HG03439 (cell line): ENCODE results near the gene KRT80.

Experiments used
- ATAC-seq: cut with Tn5 transposase; IDR thresholded peaks from one replicate; pipeline ENCODE4 v1.9.1; 2021; ENCODE audit warnings: mild to moderate bottlenecking, moderate library complexity; ENCODE audit not compliant: unreplicated experiment

The KRT80 gene

GRCh38 chr12:52199294-52199919 is 7.6 kb upstream of the KRT80 start:
- ATAC-seq, result no peak

DNA sequence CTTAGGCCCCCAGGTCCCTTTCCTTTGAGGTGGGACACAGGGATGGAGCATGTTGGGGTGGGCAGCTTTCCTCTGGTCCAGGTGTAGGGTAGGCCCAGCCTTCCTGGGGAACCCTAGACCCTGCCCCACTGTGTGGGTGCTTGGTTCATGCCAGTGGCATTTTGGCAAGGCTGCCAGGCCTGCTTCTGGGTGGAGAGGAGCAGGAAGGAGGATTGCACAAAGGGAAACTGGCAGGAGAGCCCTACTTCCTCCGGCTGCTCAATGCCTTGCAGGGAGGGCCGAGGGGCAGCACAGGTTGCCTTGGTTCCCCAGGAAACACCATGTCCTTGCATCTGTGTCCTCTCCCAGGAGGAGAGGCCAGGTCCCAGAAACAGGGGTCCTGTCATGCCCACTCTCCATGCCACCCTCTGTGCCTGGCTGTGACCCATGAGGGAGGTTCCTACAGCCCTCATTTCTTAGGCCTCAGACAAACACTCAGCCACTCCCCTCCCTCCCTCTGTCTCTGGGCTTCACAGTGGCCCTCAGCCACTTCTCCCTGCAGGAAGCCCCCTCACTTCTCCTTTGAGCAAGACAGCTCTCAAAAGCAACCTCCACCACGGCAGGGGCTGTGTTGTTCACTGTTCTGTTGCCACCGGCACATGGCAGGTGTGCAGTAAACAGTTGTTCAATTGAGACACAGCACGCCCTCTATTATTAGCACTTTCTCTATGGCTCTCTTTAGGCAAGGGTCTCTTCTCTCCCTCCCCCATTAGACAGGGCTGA is 6.8 kb upstream of the KRT80 start:
- no peak for ATAC-seq

DNA sequence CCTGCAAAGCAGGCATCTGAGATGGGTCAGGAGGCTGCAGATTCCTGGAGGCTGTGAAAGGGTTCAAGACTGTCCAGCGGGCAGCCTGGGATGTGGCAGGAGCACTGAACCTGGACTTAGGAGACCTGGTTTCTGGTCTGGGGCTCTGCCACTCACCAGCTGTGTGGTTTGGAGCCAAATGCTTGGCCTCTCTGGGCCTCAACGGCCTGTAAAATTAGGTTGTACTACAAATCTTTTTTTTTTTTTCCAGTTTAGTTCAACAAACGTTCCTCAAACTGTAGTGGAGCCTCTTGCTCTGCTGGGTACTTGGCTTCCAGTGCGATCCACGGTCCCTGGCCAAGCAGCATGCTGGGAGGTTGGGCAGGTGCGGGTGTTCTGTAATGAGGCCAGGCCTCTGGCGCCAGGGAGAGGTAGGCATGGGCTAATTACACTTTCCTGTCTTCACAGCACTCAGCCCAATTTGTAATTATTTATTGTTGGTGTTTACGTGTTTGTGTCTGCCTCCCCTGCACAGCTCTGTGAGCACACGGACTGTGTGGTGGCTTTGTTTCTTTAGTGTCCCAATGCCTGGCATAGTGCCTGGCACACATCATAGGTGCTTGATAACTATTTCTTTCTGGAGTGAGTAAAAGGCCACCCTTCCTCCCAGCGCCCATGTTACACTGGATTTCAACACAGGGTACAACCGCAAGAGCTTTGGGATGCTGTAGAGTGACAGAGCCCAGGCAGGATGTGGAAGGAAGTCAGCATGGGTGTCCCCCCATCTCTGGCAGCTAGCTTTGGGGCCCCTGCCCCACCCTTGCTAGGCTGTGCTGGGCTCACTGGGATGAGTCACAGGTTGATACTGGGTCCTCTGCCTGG is 5.8 kb upstream of the KRT80 start:
- ATAC-seq, result no peak

GRCh38 chr12:52195065-52195730 is 3.4 kb upstream of the KRT80 start:
- ATAC-seq, result no peak

DNA sequence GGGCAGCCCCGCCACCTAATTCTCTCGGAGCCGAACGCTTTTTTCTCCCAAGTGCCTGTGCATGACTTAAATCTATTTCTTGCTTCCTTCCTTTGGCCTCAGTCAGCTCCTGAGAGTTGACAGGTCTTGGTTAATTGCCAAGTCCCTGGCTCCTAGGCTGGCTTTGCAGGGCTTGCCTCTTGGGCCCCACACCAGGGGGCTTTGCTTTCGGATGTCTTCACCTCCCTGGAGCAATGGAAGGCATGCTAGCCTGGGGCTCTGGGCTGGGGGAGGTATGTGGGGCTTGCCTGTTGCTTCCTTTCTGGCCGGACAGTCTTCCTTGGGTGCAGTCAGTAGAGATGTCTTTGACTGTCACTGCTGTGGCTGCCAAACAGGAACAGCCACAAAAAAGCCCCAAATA is 2.2 kb upstream of the KRT80 start:
- ATAC-seq, result no peak

DNA sequence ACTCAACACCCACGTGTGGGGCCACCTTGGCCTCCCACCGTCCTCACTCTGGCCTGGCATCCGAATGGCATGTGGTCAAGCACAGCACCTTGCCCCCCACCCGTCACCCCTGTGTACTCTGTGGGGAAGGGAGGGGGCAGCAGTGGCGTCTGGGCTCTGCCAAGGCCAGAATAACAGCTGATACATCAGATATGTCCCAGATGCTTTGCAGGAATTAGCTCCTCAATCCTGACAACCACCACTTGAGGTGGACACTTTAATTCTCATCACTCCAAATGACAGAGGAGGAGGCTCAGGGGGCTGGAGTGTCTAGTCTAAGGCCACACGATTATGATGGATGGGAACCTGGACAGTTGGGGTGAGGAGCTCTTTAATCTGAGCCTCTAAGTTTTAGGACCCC is 1.7 kb upstream of the KRT80 start:
- ATAC-seq, result no peak

DNA sequence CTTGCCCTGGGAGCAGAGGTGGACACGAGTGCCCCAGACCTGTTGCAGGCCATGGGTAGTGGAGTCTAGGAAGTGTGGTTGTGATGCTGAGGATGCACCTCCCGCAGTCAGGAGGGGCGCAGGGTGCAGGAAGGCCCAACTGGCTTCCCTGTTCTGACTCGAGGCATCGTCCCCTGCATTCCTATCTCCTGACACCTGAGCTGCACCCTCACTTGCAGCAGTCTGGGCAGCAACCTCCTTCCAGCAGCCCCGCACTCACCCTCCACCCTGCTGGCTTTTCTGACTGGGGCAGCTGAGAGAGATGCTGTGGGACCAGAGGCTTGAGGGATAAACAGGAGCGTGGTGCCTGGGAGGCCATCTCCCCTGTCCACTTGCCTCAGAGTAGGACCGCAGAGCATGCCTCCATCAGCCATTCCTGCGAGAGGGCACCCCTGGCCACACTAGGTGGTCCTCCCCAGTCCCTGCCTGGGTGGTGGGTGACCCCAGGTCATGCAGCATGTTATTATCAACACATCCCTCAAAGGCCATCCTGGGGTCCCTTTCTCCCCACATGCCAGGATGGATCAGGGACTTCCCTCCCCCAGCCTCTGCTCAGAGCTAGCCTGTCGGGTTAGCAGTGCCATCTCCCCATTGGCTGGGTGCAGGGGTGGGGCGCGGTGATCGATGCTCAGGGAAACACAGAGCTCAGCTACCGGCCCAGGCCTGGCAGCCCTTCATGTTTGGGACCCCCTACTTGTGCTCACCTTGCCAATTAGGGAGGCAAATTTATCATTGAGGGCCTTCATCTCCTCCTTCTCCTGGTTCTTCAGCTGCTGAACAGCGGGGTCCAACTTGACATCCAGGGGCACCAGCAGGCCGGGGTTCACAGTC is 719 bp downstream of the KRT80 start:
- no peak for ATAC-seq

GRCh38 chr12:52189376-52190174 is 2.2 kb downstream of the KRT80 start:
- ATAC-seq, result no peak

DNA sequence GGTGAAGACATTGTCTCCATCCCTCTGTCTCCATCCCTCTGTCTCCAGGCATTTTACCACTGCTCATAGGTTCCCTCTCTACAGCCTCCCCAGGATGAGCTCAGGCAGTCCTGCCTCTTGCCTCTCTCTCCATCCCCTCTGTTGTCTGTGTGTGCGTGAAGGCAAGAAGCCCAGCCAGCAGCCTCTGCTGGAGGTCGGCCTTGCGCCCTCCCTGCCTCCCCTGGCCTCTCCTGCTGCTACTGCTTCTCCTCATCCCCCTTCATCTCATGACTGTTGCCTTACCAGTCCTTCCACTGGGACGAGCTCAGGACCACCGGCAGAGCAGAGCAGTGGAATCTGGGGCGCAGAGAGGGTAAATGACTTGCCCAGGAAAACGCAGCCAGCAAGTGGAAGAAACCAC is 3.2 kb downstream of the KRT80 start:
- no peak for ATAC-seq

DNA sequence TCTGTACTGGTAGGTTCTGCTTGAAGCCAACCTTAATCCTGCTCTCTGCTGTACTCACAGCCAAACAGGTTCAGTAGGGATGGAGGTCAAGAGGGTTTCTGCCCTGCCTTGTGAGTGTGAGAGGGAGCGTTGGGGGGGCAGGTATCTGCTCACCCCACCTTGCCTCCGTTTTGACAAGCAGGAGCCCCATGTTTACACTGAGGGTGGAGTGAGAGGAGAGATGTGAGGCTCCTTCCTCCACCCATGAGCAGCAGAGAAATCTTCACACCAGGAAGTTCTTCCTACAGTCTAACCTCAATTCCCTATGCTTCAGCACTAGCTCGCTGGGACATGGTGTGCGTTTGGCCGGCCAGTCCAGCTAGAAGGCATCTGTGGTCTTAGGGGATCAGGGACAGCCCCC is 4.2 kb downstream of the KRT80 start:
- no peak for ATAC-seq

DNA sequence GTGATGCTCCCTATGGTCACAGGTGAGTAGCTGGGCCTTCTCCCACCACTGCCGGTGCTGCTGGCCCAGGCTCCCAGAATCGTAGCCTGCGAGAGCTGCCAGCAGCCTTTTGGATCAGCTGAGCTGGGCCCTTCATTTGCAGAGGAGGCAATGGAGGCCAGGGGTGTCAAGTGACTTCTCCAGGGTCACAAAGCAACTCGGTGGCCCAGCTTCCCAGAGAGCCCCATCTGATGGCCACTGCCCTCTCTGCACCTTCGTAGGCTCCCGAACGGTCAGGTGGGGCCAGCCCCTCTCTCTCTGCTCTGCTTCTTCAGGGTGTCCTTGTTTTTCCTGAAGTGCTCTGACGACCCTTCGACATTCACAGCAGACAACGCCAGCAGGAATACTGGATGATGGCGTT is 4.6 kb downstream of the KRT80 start:
- no peak for ATAC-seq

- ATAC-seq, result no peak
Measured at GRCh38 chr12:52186118-52186840, 5.5 kb downstream of the KRT80 start.

DNA sequence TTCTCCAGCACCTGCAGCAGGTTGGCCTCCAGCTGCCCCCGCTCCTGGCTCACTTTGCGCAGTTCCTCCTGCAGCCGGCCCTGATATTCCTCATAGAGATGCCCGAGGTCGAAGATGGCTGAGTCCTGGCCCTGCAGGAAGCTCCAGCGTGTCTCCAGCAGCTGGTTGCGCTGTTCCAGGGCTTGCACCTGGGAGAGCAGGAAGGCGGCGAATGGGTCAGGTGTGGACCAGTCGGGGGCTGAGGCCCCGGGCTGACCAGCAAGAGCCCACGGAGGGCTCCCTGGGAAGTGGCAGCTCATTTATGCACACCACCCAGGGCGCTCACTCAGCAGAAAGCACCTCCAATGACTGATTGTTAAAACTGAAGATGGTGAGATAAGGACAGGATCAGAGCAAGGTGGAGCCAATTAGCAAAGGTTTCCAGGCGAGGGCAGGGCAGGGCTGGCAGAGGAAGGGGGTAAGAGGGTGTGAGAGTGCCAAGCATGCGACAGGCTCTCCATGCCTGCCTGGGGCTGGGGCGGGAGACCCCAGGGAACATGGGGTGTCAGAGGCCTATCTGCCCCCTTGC is 6.3 kb downstream of the KRT80 start:
- ATAC-seq, result no peak

DNA sequence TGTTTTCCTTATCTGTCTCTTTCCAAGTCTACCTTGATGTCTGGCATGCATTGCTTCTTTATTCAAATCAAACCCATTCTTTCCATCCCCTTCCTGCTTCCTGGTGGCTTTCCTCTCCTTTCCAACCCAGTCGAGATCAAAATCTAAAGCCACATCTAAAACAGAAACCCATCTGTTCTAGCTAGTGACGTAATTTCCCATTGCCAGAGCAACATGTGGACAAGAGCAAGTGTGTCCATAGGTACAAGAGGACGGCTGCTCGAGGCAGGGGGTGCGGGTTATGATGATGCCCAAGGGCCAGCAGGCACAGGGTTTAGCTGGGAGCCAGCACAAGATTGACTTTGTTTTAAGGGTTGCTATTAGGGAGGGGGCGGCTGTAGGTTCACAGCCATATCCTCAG is 7.0 kb downstream of the KRT80 start:
- ATAC-seq, result no peak

DNA sequence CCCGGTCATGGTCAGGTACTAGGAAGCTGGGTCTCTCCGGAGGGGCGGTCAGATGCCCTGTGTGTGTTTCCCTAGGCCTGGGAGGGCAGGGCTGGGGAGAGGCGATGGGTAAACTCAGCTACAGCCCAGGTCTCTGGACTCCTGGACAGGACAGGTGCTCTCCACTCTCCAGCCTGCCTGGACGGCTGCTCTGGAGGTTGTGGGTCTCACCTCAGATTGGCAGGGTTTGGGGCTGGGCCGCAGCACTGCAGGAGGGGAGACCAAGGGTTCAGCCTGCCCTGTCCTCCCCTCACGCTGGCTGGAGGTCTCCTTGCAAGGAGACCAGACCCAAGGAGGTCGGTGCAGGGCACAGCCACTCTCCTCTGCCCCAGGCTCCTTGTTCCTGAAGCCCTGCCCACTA is 7.8 kb downstream of the KRT80 start:
- no peak for ATAC-seq

DNA sequence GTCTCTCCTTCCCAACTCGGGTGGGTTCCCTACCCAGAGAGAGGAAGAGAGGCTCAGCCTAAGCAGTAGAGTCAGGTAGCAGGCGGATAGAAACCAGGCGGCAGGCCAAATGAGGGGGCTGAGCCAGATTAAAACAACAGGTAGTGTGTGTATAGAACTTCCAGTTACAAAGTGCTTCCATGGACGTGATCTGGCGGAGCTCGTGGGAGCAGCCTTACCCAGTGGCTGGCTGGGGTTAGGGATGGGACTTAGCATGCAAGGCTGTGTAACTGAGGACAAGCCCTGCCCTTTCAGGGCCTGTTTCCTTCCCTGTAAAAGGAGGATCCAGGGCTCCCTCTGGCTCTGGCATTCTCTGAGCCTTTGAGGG is 8.3 kb downstream of the KRT80 start:
- ATAC-seq, result no peak

GRCh38 chr12:52182898-52183543 is 8.8 kb downstream of the KRT80 start:
- ATAC-seq, result no peak

GRCh38 chr12:52182384-52182783 is 9.4 kb downstream of the KRT80 start:
- ATAC-seq, result no peak
